DMS79 treated with DMSO at 0.1 percent for 48 hours (cell line): ENCODE results near the gene HOXA10.

Experiments
- DNase-seq: peaks from one replicate; lab custom pipeline; 2025; lab: John Stamatoyannopoulos, UW

The HOXA10 gene

DNA sequence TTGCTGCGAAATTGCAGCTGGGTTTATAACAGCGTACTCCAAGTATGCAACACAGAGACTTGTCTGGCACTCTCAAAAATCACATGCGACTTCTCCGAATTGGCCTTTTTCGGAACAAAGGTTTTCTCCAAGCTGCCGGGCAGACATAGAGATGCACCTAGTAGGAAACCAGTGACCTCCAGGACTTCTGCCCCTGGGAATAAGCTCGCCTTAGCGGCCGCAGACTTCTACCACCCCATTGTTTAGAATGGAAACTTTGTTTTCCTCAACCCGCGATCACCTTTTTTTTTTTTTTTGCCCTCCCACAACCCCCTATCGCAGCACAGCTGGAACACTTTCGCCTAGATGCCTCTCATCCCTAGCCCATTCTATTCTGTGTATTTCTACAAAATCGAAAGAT lies 4.9 kb upstream of the HOXA10 start:
- DNase-seq: no peak

DNA sequence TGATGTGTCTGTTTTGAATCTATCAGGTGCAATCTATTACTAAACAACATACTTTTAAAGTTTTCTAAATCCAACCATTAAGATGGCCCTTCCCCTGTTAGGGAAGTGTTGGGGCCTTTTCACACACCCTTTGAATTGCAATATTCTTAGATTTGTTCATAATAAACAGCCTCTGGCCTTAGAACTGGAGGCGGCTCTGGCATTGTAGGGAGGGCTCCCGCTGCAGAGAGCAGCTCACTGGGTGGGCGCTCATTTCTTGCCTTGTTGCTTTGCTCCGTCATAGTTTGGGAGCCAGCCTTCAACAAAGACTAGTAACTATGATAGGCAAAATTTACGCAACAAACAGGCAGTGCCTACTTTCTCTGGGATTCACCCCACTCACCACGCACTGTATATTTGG lies 4.2 kb upstream of the HOXA10 start:
- DNase-seq: no peak

DNA sequence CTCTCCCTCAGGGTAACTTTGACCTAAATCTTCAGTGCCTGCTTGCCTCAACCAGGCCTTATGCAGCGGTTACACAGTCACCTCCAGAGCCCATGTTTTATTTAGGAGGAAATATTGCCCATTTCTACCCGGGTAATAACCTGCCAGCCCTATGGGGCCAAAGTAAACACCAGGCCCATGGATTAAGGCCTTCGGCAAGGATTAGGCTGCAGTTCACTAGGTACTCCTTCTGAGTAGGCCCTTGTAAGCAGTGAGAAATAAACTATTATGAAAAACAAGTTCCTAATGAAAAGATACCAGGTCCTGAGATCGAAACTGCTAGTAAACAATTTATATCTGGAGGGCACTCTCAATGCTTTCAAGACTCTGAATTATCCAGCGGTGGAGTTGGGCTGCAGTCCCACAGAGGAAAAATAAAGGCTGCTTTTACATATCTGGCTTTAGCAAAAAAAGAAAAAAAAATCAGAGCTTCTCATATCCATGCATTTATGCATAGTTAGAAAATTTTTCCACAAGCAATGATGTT lies 3.7 kb upstream of the HOXA10 start:
- DNase-seq: no peak

DNA sequence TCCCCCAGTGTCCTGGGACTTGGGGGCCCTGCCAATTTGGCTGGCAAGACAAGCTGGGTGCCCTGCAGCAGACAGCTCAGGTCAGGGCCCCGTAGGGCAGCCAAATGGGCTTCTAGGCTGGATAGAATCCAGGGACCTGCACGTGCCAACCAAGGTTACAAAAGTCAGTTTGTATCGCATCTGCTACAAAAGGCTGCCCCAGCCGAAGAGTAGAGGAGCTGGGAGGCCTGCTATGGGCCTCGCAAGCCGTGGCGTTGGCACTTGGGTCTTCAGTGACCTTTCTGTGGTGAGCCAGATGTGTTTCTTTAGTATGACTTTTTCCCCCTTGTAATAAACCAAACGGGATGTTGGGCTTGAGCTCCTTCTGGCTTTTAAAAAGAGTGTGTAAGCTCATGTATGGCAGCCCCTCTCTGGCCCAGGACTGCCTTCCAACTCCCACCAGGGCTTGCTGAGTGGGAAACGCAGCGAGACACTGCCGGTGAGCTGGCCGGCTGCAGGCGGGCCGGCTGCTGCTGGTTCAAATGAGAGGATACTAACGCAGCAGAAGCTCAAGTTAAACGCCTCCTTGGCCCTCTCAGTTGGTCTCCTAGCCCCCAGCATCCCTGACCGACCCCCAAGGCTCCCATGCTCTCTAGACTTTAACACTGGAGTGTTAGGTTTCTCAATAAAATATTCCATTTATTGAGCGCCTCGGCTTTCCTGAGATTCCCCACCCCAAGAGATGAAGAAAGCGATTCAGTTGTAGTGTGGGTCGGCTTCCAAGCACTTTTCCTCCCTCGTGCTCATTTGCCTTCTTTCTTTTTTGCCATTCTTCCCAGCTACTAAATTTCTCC lies 3.1 kb upstream of the HOXA10 start:
- no peak for DNase-seq

DNA sequence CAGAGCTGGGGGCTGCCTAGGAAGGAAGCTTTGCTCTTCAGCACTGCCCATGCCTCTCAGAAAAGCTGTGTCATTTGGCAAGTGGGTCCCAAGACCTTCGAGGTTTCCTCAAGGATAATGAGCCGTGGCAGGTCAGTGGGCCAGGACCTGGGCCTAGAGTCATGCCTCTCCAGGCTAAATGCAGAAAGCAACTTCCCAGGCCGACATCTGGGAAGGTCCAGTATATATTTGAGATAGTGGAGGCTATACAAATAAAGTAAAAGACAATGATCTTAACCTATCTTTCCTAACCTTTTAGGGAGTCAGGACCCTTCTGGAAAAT lies 2.4 kb upstream of the HOXA10 start:
- no peak for DNase-seq

DNA sequence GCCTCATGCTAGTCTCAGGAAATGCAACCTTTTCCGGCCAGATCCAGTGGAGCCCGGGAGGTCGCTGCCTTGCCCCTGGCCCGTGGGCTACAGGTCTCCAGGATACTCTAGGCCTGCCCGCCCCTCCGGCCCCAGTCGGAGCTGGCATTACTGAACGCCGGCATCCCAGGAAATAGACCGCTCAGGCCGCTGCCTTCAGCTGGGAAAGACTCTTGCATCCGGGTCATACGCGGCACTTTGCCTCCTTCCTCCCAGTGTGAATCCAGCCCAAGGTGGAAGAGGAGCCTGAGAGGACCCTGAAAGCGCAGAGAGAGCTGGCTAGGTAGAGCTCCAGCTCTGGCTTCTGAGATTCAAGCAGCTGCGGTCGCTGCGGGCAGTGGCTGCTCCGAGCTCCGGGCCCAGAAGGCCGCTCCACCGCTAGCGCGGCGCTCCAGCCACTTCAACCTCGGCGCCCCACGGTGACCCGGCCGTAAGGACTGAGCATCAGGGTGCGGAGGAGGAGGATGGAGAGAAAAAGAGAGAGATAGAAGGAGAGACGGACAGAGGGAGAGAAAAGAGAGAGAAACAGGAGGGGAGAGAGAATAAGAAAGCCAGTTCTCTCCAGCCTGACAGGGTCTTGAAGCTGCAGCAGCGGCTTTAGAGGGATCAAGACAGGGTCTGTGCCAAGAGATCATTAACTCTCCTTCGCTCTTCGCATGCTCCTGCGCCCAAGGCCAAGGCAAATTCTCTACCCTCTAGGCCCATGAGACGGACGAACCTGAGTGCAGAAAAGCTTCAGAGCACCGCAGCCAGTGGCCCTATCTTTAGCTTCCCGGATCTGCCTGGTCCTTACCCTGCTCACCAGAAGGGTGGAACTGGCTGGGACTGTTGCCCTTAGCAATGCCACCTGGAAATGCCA lies 1.8 kb upstream of the HOXA10 start:
- no peak for DNase-seq

DNA sequence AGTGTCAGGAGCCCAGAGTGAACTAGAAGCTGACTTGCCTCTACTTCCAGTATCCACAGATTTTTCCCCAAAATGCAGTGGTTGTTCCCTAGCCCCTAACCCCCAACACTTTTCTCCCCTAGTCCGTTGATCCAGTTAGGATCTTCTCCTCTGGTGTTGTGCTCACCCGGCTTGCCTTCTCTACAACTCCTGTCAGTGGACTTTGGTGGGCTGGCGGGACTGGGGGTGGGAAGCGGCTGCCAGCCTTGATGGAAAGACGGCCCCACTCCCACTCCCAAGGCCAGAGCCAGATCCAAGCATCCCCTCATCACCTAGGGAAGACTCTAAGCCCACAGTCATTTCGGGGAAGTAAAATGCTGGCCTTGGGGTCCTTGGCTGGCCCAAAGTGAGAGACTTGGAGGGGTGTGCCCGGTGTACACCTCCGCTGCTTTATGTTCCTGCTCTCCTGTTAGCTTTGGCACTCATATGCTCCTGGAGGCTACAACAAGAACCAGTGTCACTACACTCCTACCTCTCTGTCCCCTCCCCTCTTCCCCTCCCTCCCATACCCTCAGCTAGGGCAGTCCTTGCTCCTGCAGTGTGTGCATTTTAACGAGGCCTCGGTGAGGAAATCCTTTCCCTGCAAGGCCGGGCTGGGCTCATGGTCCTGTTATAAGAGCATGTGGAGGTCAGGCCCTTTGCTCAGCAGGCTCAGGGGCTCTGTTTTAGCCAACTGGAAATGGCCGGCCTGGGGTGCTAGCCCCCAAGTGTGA lies 930 bp upstream of the HOXA10 start:
- DNase-seq: no peak

DNA sequence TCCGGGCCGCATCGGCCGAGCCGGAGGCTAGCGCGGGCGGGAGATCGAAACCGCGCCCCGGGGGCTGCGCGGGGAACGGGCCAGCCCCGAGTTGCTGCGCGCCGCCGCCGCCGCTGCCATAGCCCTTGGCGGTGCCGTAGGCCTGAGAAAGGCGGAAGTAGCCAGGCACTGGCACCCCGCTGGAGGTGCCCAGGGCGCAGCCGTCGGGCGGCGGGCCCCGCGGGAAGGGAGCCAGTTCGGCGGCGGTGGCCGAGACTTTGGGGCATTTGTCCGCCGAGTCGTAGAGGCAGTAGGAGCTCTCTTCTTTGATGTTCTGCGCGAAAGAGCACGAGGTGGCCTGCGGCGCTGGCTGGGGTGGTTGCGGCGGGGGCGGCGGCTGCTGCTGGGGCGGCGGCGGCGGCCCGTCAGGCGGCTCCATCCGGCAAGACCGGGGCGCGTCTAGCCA lies 587 bp downstream of the HOXA10 start:
- no peak for DNase-seq

DNA sequence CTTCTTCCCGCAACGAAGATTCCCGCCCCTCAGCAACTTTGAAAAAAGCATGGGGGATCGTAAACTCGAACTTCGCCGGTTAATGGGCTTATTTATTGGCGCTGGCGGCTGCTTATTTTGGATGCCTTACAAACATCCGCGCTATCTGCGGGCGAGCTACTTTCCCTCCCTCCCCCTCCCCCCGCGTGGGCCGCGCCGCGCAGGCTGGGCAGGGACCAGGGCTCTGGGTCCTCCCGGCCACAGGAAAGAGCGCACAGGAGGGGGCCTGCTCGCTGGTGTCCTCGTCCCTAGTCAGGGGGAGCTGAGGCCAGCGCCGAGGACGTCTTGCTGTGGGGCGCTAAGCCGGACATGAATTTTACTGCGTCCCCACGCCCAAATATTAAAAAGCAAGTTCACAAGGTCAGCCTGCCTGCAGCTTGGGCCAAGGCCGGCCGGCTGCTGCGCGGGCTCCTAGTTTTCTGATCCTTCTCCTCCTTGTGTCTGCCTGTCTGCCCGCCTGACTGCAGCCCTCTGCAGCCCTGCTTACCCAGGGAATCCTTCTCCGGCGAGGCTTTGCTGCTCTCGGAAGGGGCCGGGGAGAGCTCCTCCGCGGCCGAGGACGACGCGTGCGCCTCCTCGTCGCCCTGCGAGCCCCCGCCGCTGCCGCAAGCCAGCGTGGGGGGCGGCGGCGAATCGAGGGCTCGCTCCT lies 1.2 kb downstream of the HOXA10 start:
- no peak for DNase-seq

DNA sequence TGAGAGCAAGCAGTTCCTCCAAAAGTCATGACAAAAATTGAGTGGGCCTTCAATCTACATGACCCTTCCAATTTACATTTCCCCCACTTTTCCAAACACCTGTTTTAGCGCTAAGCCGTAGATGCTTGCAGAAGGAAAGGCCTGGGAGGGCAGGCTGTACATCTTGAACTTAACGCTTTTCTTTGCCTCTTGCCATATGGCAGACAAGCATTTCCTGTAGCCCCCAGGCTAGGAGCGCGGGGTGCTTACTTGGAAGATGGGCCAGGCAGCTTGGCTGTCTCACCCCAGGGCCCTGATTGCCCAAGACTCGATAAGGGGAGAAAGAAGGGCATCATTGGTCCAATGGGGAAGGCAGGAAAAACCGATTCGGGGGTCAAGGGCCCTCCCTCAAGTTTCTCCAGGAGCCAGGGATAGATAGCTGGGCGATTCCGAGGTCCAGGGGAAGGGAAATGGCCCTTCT lies 1.8 kb downstream of the HOXA10 start:
- peak; percentile 49 for DNase-seq

DNA sequence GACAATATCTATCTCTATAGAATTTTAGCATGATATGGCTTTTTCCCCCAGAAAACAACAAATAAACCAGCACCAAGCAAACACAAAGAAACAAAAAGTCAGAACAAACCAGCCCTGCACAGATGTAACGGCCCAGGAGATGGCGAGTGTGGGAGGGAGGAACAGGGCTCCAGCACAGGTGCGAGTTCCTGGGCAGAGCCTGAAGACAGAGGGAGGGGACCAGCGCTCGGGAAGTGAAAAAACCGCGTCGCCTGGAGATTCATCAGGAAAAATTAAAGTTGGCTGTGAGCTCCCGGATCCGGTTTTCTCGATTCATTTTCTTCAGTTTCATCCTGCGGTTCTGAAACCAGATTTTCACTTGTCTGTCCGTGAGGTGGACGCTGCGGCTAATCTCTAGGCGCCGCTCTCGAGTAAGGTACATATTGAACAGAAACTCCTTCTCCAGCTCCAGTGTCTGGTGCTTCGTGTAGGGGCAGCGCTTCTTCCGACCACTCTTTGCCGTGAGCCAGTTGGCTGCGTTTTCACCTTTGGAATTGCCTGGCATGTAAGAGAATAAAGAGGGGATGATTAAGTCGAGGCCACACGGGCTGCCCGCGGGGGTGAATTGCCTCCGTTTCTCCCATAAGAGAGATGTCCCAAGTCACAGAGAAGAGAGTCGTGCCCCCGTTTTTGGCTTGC lies 2.3 kb downstream of the HOXA10 start:
- DNase-seq: peak; percentile 74

DNA sequence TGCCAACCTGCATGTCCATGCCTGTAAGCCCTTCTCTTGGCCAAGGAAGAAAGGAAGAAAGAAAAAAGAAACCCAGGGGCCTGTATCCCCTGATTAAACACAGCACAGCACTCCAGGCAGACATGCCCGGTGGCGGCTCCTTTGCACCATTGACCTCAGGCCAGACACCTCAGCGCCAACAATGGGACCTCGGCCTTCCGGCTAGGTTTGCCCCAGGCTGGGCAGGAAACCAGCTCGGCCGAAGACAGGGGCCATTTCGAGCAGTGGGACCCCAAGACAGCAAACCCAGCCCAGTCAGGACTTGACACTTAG lies 2.8 kb downstream of the HOXA10 start:
- peak; percentile 74 for DNase-seq

DNA sequence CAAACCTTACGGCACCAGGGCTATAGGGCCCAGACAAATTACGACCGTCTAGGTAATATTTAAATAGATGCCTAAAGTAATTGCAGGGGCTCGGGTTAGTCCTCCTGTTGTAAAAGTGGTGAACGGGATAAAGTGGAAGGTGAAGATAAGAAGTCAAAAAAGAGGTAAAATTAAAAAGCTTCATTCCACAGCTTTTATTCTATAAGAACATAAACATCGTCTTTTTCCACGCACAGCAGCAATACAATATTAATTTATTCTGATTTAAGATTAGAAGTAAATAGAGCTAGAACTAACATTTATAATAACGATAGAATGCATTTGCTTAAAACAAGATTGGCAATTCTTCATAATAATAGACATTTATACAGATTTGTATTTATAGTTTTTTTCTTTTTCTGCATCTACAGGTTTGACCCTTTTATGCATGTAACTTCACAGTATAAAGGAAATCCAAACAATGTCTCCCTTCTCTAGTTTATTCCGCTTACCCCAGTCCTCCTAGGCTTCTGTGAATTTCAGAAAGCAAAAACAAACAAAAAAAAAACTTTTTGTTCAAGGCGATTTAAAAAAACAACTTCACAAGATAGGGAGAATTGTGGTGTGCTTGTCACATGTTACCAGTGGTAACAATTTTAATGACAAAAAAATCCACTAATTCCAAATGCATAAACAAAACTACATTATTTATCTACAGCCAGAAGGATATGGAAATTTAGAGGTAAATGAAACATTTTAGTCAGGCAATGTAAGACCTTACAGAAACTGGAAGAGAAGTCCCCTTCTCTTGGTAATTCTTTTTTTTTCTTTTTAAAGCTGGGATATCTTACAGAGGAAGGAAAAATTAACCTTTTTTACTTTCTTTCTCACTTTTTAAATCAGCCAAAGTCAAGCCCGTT lies 3.4 kb downstream of the HOXA10 start:
- DNase-seq: peak; percentile 74

DNA sequence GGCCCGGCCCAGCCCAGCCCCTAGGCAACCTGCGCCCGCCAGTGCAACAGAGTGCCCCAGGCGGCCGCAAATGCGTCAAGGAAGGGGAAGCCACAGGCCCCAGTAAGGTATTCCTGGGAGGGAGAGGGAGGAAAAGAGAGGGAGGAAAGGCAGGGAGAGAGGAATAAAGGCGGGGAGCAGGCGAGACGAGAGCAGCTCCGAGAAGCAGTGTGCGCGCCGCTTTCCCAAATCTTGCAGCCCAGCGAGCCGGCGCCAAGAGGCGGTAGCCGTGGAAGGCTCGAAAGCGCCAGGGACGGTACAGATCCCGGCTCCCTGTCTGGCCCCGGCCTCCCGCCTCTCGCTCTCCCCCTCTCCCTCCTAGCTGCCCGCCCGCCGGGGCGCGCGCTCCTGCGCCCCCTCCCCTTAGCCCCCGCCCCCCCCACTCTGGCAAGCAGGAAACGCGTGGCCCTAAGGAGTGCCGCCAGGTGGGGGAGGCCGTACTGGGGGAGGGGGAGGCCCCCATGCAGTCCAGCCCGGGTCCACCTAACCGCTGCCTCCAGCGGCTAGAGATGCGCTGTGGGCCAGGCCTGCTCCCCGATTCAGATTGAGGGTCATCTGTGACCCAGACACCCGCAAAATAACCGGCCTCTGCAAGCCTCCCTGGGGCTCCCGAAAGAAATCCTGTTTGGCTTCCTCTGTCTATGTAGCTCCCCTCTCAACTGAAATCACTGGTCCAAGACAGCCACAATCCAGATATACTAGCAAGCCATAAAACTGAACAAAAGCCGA lies 4.3 kb downstream of the HOXA10 start:
- peak; percentile 74 for DNase-seq

DNA sequence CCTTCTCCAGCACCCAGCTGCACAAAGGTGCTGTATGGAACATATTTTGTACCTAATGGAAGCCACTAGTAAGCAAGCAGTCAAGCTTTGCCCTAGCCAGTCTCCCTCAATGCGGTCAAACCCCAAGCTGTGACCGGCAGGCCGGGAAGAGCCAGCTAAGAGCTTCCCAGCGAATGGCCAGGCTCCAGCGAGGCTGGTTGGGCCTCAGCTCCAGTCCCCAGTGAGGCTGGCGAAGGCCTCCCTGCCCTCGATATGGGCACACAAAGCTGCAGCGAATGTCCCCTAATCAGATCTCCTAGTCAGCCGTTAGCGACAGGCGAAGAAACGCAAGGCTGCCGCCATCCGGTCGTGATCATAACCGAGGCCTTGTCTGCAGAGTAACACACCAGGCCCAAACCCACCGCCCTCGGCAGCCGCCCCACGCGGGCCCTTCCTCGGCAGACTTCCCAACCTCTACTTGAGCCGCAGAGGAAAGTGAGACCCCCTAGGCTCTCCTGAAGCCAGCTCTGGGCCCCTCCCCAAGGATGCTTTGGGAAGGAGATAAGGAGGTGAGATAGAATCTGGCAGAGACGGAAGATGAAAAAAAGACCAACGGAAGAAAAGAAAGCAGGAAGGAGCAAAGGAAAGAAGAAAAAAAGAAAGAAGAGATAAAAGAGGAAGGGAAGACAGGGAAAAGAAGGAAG lies 5.7 kb downstream of the HOXA10 start:
- peak; percentile 75 for DNase-seq

DNA sequence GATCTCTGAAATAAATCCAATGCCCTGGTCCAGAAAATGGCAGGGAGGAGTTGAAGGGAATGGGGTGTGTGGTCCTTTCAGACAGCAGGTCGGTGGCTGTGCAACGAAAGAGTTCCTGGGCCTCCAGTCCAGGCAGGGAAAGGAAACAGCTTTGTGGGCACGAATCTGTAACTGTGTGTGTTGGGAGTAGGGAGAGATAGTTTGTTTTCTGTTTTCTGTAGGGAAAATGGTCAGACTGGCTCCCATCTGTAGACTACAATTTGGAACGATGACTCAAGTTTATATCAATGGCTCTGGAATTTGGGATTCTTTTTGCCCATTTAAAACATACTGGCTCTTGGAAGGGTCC lies 6.2 kb downstream of the HOXA10 start:
- no peak for DNase-seq

DNA sequence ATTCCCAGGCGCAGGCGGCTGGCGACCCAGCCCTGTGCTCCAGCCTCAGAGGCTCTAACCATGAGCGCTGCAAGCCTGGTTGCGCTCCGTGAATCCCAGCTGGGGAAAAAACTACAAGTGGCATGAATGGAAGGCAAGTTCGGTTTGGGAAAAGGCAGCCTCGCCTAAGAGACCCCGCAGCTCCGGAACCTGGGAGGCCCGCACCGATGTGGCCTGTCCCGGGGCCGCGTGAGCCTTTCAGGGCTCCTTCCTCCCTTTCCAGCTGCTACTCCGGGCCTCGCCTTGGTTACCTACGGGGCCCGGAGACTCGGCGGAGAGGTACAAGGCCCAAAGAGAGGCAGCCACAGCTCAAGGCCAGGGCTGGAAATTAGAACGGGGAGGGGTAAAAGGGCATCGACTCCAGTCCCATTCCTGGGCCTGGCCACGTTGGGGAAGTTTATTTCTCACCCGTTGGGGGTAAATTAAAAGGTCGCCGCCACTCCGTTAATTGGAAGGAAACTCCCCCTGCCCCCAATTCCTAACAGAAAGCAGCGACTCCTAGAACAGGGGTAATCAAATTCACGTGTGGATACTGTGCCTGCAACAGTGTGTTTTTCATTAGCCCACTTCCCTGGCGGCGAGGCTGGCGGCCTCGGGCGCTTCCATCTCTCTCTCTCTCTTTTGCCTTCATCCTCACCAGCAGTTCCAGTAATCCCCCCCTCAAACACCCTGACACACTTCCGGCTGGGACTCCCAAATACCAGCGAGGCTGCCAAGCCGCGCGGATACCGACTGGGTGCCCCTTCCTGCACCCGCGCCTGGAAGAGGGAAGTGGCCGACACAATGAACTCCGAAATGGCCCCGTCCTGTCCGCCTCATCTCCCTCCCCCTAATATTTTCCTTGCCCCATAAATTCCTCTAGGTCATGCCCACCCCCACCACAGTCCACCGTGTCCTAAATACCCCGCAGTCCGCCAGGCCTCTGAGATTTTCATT lies 7.3 kb downstream of the HOXA10 start:
- DNase-seq: no peak
